GM12891 (cell line): ENCODE results near the gene RXYLT1.

Experiments
- POLR2A ChIP-seq: IDR thresholded peaks from 2 replicates; pipeline ENCODE4 v1.6.1; 2011; ENCODE audit warnings: low read depth, low read length, control low read depth
- SPI1 ChIP-seq: IDR thresholded peaks from 2 replicates; pipeline ENCODE4 v1.6.1; 2011; ENCODE audit warnings: low read depth, low read length, control low read depth
- TAF1 ChIP-seq: IDR thresholded peaks from 2 replicates; pipeline ENCODE4 v1.6.1; 2011; ENCODE audit warnings: low read depth, low read length, control low read depth

DNA sequence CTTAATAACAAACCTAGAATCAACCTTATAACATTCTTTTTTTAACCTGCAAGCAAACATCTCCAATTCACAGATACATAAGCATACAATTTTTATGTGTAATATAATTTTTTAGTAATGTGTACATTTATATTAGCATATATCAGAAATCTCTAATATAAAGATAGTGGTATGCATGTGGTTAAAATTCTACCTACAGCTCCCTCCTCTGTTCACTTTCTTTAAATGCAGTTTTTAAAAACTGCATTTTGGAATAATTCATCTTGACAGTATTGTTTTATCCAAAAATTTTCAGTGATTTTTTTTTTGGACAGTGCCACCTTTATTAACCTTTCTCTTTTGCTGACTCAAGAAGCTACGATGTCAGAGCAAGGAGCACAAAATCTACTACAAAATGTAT, 13.2 kb upstream of the RXYLT1 start:
- no peak for TF ChIP-seq POLR2A
- TF ChIP-seq SPI1, result no peak
- TF ChIP-seq TAF1, result no peak
